Endothelial cell of umbilical vein (primary cell): Measurements from ENCODE around the gene HIVEP3.
A peak's percentile ranks its signal among the peaks of the same experiment; 100 is the strongest.

Experiments
- CTCF ChIP-seq, 2 donors: IDR thresholded peaks; 1 replicate in 1 of 2; 2 replicates in 1 of 2; pipeline ENCODE4 v1.5.1; 2011; ENCODE audit warnings: low read length in 2 of 2, mild to moderate bottlenecking in 2 of 2, moderate library complexity in 2 of 2, control low read depth in 1 of 2, inconsistent platforms in 1 of 2, low read depth in 1 of 2; ENCODE audit not compliant: insufficient read depth in 1 of 2; ENCODE audit errors: extremely low read depth in 1 of 2
- POLR2A ChIP-seq: IDR thresholded peaks from 2 replicates; pipeline ENCODE4 v1.6.1; 2012; ENCODE audit warnings: low read depth, mild to moderate bottlenecking, control low read depth, low read length
- POLR2AphosphoS5 ChIP-seq: IDR thresholded peaks from 2 replicates; pipeline ENCODE4 v1.6.1; 2012; ENCODE audit warnings: low read depth, mild to moderate bottlenecking, control low read depth, low read length, moderate library complexity; ENCODE audit not compliant: insufficient read depth

DNA sequence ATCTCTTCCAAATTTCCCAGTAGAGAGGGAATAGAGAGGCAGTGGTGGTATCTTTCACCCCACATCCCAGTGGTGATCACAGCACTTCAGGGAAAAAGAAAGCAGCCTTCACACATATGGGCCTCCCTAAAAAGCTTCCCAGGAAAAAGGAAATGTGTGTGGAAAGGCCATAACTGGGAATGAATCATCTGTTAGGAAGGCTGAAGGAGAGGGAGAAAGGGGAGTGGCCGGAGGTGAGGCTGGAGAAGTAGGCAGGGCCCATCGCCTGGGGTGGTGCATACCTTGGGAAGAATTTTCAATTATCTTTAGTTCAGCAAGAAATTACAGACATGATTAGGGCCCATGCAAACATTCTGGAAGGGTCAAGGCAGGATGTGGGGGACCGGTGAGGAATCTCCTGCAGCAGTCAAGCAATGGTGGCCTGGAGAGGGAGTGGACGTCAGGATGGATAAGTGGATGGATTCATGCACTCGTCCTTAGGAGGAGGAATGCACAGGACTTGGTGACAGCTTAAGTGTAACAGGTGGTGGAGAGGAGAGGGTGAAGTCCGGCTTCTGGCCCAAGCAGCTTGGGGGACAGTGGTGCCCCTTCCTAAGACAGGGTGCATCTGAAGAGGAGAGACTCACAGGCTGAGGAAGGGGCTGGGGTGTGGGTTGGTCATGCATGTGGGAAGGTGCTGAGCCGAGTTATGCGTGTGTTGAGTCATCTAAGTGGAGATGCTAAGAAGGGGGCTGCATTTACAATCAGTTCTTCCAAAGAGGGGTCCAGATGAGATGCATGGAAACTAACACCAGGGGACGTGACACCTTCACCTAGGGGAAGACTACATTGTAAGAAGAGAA, 17.9 kb downstream of the HIVEP3 start:
- TF ChIP-seq CTCF (IDR thresholded peaks at IDR 0.05; ENCODE audit: extremely low read depth in 1 of 2, insufficient read depth in 1 of 2, low read depth in 1 of 2, low read length in 2 of 2) = no peak
- peak; percentile 61 for TF ChIP-seq POLR2A
- TF ChIP-seq POLR2AphosphoS5 = peak; percentile 64
